DND-41 (cell line): ENCODE data around the gene NLRP6.

Experiments used
- ATAC-seq: fragments of 200-7000 bp; cut with Tn5 transposase; 3 replicates; pipeline ENCODE4 v1.9.1; 2021; ENCODE audit warnings: low read depth; ENCODE audit not compliant: insufficient read depth
- DNase-seq: peaks from one replicate; pipeline ENCODE4 v3.0.0-alpha.2; 2020
- H2AFZ ChIP-seq: 2 replicates; pipeline ENCODE4 v1.6.0; 2012; ENCODE audit warnings: low read depth, low read length
- H3K27ac ChIP-seq: 2 replicates; pipeline ENCODE4 v1.5.1; 2012; ENCODE audit warnings: low read length, inconsistent platforms
- H3K27me3 ChIP-seq: fragments of 200-600 bp; sonication (generic); 2 replicates; pipeline ENCODE4 v1.6.0; 2012; ENCODE audit warnings: low read length, mild to moderate bottlenecking, inconsistent platforms; ENCODE audit not compliant: insufficient read depth, poor library complexity
- H3K36me3 ChIP-seq: 2 replicates; pipeline ENCODE4 v1.5.1; 2012; ENCODE audit warnings: low read length, inconsistent platforms; ENCODE audit not compliant: insufficient read depth
- H3K4me1 ChIP-seq: 2 replicates; pipeline ENCODE4 v1.5.1; 2012; ENCODE audit warnings: mild to moderate bottlenecking, low read length; ENCODE audit not compliant: insufficient read depth
- H3K4me2 ChIP-seq: 2 replicates; pipeline ENCODE4 v1.6.0; 2012; ENCODE audit warnings: mild to moderate bottlenecking, moderate library complexity, low read length, inconsistent platforms; ENCODE audit not compliant: insufficient read depth
- H3K4me3 ChIP-seq, 2 experiments: fragments of 200-600 bp in 1 of 2; shearing (Covaris generic) in 1 of 2; 2 replicates each; pipeline ENCODE4 v1.5.1; 2012 to 2016; ENCODE audit warnings: inconsistent platforms in 2 of 2, low read length in 2 of 2, mild to moderate bottlenecking in 2 of 2, low read depth in 1 of 2, moderate library complexity in 1 of 2
- H3K79me2 ChIP-seq: 2 replicates; pipeline ENCODE4 v1.6.0; 2012; ENCODE audit warnings: low read length, inconsistent platforms; ENCODE audit not compliant: insufficient read depth
- H3K9ac ChIP-seq: 2 replicates; pipeline ENCODE4 v1.6.0; 2012; ENCODE audit warnings: low read depth, mild to moderate bottlenecking, inconsistent platforms, low read length, moderate library complexity
- H3K9me3 ChIP-seq: 2 replicates; pipeline ENCODE4 v1.5.1; 2012; ENCODE audit warnings: low read length, moderate library complexity, mild to moderate bottlenecking, inconsistent platforms; ENCODE audit not compliant: insufficient read depth, severe bottlenecking
- H4K20me1 ChIP-seq: 2 replicates; pipeline ENCODE4 v1.6.0; 2012; ENCODE audit warnings: low read length; ENCODE audit not compliant: insufficient read depth
- EZH2 ChIP-seq: IDR thresholded peaks from 3 replicates; pipeline ENCODE4 v1.6.1; 2012; ENCODE audit warnings: borderline replicate concordance, low read depth, mild to moderate bottlenecking, moderate library complexity, low read length, inconsistent platforms; ENCODE audit not compliant: severe bottlenecking
- TF ChIP-seq, protein P1 (sequence below): IDR thresholded peaks from 2 replicates; pipeline ENCODE4 v1.5.1; 2012; ENCODE audit warnings: borderline replicate concordance, low read length, moderate library complexity, mild to moderate bottlenecking; ENCODE audit not compliant: poor library complexity, severe bottlenecking; ENCODE audit errors: extremely low read depth

The NLRP6 gene

DNA sequence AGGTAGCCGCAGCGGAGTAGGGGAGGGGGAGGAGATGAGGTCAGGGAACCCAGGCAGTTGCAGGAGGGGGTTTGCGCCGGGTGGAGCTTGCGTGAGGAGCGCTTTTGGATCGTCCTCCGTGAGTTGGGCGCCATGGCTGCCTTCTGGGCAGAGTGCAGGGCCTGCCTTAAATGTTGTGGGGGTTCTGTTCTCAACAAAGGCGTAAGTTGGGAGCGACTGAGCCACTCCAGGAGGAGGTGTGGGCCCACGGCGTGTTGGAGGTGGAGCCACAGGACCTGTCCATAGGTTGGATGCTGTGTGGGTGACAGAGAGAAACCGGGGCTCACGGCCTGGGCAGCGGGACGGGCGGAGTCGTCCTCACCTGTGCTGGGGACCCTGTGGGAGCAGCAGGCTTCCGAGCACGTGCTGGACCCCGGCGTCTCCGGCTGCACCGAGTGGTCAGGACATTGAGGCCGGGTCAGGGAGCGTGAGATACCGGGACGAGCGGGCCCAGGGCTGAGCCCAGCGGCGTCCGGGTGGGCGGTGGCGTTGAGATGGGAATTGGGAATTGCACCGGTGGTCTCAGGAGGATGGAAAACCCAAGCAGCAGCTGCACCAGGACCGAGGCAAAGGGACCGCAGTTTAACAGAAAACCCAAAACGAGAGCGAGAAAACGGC lies 9.7 kb downstream of the NLRP6 start:
- H3K79me2 ChIP-seq: peaks cover 5% of the 10 kb centered on the region; the same call in 1 of the 2 replicates

DNA sequence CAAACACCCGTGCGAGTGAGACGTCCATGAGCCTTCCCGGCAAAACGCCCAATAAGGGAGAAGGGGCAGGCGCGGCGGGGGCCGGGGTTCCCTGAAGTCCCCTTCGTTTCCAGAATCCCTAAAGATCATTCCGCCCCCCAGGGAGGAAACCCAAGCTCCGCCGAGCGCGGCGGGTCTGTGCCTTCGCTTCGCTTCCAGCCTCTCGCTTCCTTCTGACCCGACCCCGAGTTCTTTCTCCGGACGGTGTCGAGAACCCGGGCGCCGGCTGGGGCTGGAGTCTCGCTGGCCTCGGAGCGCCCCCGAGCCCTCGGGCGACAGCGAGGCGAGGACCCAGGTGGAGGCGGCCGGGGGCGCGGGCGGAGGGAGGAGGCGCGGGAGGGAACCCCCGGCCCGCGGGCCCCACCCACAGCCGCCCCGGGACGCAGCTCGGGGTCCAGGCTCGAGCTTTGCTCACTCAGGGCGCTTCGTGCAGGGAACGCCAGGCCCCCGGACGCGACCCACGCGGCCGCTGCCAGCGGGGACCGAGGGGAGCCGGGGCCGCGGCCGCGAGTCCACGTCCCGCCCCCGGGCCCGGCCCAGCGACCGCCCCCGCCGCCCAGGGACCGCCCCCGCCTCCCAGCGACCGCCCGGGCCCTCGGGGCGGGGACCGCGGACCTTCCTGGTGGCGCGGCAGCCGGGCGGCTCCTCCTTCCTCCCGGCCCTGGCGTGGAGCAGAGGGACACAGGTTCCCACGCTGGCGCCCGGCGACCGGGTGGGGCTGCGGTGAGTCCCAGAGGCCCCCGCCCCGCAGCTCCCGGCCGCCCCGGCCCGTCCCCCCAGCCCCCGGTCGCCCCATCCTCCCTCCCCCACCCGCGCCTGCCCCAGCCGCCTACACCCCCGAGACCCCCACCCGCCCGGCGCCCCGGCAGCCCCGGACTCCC lies 10.5 kb downstream of the NLRP6 start, which contains the start of gene PGGHG:
Gene PGGHG, plus strand, starts transcription at position 649 of the 920 bp plus-strand sequence. CDS start 691 bp downstream, outside the sequence.
- peaks cover 9% of the 10 kb centered on the region for H3K27me3 ChIP-seq
- H3K27ac ChIP-seq: peak within 1 kb of the TSS; percentile 70
- H3K79me2 ChIP-seq: peaks cover 5% of the 10 kb centered on the region; the same call in 1 of the 2 replicates
- ATAC-seq (peak; percentile 57), DNase-seq (peak; percentile 64)
- peaks cover 44% of the 10 kb centered on the region for H3K4me1 ChIP-seq
- peak within 1 kb of the TSS; percentile 86 for H3K4me2 ChIP-seq
- peak within 1 kb of the TSS; percentile 78 for H2AFZ ChIP-seq
- H3K9ac ChIP-seq: peak within 1 kb of the TSS; percentile 76
- H3K4me3 ChIP-seq: peak within 1 kb of the TSS; percentile 61 to 73; a peak in 3 of 4 replicates
- H3K36me3 ChIP-seq: peaks cover 23% of the 10 kb centered on the region
- H3K9me3 ChIP-seq: no peaks in the 10 kb centered on the region
- TF ChIP-seq EZH2: no peak
- TF ChIP-seq, protein P1, sequence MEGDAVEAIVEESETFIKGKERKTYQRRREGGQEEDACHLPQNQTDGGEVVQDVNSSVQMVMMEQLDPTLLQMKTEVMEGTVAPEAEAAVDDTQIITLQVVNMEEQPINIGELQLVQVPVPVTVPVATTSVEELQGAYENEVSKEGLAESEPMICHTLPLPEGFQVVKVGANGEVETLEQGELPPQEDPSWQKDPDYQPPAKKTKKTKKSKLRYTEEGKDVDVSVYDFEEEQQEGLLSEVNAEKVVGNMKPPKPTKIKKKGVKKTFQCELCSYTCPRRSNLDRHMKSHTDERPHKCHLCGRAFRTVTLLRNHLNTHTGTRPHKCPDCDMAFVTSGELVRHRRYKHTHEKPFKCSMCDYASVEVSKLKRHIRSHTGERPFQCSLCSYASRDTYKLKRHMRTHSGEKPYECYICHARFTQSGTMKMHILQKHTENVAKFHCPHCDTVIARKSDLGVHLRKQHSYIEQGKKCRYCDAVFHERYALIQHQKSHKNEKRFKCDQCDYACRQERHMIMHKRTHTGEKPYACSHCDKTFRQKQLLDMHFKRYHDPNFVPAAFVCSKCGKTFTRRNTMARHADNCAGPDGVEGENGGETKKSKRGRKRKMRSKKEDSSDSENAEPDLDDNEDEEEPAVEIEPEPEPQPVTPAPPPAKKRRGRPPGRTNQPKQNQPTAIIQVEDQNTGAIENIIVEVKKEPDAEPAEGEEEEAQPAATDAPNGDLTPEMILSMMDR: no peak
- peaks cover 7% of the 10 kb centered on the region; the same call in 1 of the 2 replicates for H4K20me1 ChIP-seq

More for the DNA sequence above, 9.7 kb downstream of the NLRP6 start:
- H3K4me1 ChIP-seq: peaks cover 44% of the 10 kb centered on the region
- peak overlapping the region; percentile 76 for H3K9ac ChIP-seq
- ATAC-seq (peak; percentile 41), DNase-seq (peak; percentile 59)
- H3K27me3 ChIP-seq: peaks cover 9% of the 10 kb centered on the region
- peak overlapping the region; percentile 61 to 73; a peak in 3 of 4 replicates for H3K4me3 ChIP-seq
- H3K27ac ChIP-seq: peak overlapping the region; percentile 54
- H3K4me2 ChIP-seq: peak overlapping the region; percentile 86
- H3K36me3 ChIP-seq: peaks cover 18% of the 10 kb centered on the region; the same call in 1 of the 2 replicates
- H2AFZ ChIP-seq: peak overlapping the region; percentile 78
- H3K9me3 ChIP-seq: no peaks in the 10 kb centered on the region
- peaks cover 7% of the 10 kb centered on the region; the same call in 1 of the 2 replicates for H4K20me1 ChIP-seq
- TF ChIP-seq EZH2: peak; percentile 60
- TF ChIP-seq, protein P1: no peak

DNA sequence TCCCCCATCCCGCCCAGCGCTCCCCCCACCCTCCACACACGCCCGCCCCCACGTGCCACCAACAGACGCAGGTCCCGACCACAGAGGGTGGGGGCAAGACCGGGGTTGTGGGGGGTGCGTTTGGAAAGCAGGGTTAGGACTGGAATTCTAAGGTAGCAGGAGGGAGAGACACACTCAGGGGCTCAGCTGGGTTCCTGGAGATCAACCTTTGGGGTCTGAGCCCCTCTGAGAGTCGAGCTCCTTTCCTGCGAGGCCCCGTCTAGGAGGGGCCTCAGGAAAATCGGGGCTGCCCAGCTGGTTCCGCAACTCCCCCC lies 11.1 kb downstream of the NLRP6 start:
- DNase-seq (peak; percentile 63), ATAC-seq (peak; percentile 25)
- Histone ChIP-seq H3K9me3 (no peaks in the 10 kb centered on the region), H3K27me3 (peaks cover 9% of the 10 kb centered on the region), H3K4me2 (peak overlapping the region; percentile 61), H3K4me1 (peaks cover 44% of the 10 kb centered on the region), H3K27ac (peak overlapping the region; percentile 70), H3K79me2 (peaks cover 5% of the 10 kb centered on the region; the same call in 1 of the 2 replicates), H3K36me3 (peaks cover 30% of the 10 kb centered on the region), H3K9ac (peak overlapping the region; percentile 54), H4K20me1 (peaks cover 7% of the 10 kb centered on the region; the same call in 1 of the 2 replicates), H3K4me3 (peak overlapping the region in 1 of 2 experiments; percentile 48; a peak in 2 of 4 replicates), H2AFZ (peak overlapping the region; percentile 10; the same call in 1 of the 2 replicates)
- TF ChIP-seq, protein P1: no peak
- no peak for TF ChIP-seq EZH2
